ENCODE measurements around the gene ULK4.

Gene ULK4

GRCh38 chr3:41638381-41638780 is 323.5 kb downstream of the ULK4 start:
- DNase-seq (ENCODE audit: low spot score) = no peak

- no peak for DNase-seq (ENCODE audit: low spot score)
Measured at GRCh38 chr3:41632700-41633099, 329.2 kb downstream of the ULK4 start.

GRCh38 chr3:41630708-41631107 is 331.2 kb downstream of the ULK4 start:
- DNase-seq (ENCODE audit: low spot score) = no peak

- no peak for DNase-seq (ENCODE audit: low spot score)
Measured at GRCh38 chr3:41629986-41630385, 331.9 kb downstream of the ULK4 start.

GRCh38 chr3:41629072-41629471 is 332.8 kb downstream of the ULK4 start:
- no peak for DNase-seq (ENCODE audit: low spot score)

GRCh38 chr3:41627477-41628087 is 334.3 kb downstream of the ULK4 start:
- no peak for DNase-seq (ENCODE audit: low spot score)

GRCh38 chr3:41612853-41613252 is 349.1 kb downstream of the ULK4 start:
- DNase-seq (ENCODE audit: low spot score) = no peak

GRCh38 chr3:41611008-41611407 is 350.9 kb downstream of the ULK4 start:
- no peak for DNase-seq (ENCODE audit: low spot score)

- DNase-seq (ENCODE audit: low spot score) = no peak
Measured at GRCh38 chr3:41608347-41608746, 353.6 kb downstream of the ULK4 start.

GRCh38 chr3:41603807-41604206 is 358.1 kb downstream of the ULK4 start:
- no peak for DNase-seq (ENCODE audit: low spot score)

- no peak for DNase-seq (ENCODE audit: low spot score)
Measured at GRCh38 chr3:41602121-41602520, 359.8 kb downstream of the ULK4 start.

GRCh38 chr3:41601404-41601987 is 360.4 kb downstream of the ULK4 start:
- no peak for DNase-seq (ENCODE audit: low spot score)

- DNase-seq (ENCODE audit: low spot score) = no peak
Measured at GRCh38 chr3:41600616-41601015, 361.3 kb downstream of the ULK4 start.

- no peak for DNase-seq (ENCODE audit: low spot score)
Measured at GRCh38 chr3:41599127-41599484, 362.8 kb downstream of the ULK4 start.

- DNase-seq (ENCODE audit: low spot score) = no peak
Measured at GRCh38 chr3:41598402-41599126, 363.3 kb downstream of the ULK4 start.

GRCh38 chr3:41593774-41594173 is 368.1 kb downstream of the ULK4 start:
- DNase-seq (ENCODE audit: low spot score) = no peak

GRCh38 chr3:41592753-41593510 is 369.0 kb downstream of the ULK4 start:
- no peak for DNase-seq (ENCODE audit: low spot score)

- DNase-seq (ENCODE audit: low spot score) = no peak
Measured at GRCh38 chr3:41583014-41583413, 378.9 kb downstream of the ULK4 start.

- no peak for DNase-seq (ENCODE audit: low spot score)
Measured at GRCh38 chr3:41581700-41582099, 380.2 kb downstream of the ULK4 start.

GRCh38 chr3:41580274-41580959 is 381.5 kb downstream of the ULK4 start:
- no peak for DNase-seq (ENCODE audit: low spot score)

GRCh38 chr3:41579861-41580260 is 382.0 kb downstream of the ULK4 start:
- peak; percentile 71 for DNase-seq (ENCODE audit: low spot score)

GRCh38 chr3:41578798-41579197 is 383.1 kb downstream of the ULK4 start:
- no peak for DNase-seq (ENCODE audit: low spot score)

Measured in putamen (tissue), 1 donor.